Measurements from ENCODE around the gene BUD23. TPM values are rescaled to one million over a fixed set of nuclear protein-coding genes. Genes with fewer than 3 reads are reported as not detected.
A peak's percentile ranks its signal among the peaks of the same experiment; 100 is the strongest.
"Not testable (repeated sequence)": the region's sequence is repeated elsewhere in the genome, so short reads cannot be mapped to it uniquely, and the experiment has no call there.

The BUD23 gene, protein sequence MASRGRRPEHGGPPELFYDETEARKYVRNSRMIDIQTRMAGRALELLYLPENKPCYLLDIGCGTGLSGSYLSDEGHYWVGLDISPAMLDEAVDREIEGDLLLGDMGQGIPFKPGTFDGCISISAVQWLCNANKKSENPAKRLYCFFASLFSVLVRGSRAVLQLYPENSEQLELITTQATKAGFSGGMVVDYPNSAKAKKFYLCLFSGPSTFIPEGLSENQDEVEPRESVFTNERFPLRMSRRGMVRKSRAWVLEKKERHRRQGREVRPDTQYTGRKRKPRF
- total RNA-seq (2014; rRNA removed; shearing (Covaris generic)), result 78.8 and 82.9 TPM in 2 replicates
- polyA plus RNA-seq (2015; cell fraction: cytosol; rRNA removed), result 135 and 139 TPM in 2 replicates
- polyA plus RNA-seq (2015; cell fraction: nucleus; rRNA removed), result 121 and 133 TPM in 2 replicates

GRCh38 chr7:73683056-73683787, at the start of gene BUD23, which contains the start of gene DNAJC30:
Gene BUD23 (plus strand): TSS chr7:73683597. CDS start chr7:73683626, 29 bp downstream.
Gene DNAJC30 (minus strand): TSS chr7:73683453. CDS start chr7:73683423, 30 bp downstream.
- DNase-seq (ENCODE audit: low read depth), result peak; percentile 90

DNA sequence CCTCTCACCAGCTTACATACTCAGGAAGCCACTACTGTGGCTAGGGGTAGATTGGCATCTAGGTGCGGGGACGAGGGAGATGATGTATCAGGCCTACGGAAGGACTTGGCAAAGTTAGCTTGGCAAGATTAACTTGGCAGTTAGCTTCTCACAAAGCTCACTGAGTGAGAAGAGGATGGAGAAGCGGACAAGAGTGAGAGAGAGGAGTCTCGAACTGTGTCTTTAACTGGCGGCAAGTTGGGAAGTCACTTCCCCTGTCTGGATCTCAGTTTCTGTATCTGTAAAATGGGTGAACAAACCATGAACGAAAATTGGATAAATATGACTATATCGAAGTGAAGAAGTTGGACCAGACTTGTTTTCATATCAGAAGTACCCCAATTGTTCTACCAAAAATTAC, 49.6 kb upstream of the BUD23 start:
- DNase-seq (ENCODE audit: low read depth), result no peak

- DNase-seq (ENCODE audit: low read depth), result no peak
These were observed 47.8 kb upstream of the BUD23 start for GRCh38 chr7:73635428-73636200.

- DNase-seq (ENCODE audit: low read depth), result no peak
These were observed 44.5 kb upstream of the BUD23 start for GRCh38 chr7:73638911-73639310.

DNA sequence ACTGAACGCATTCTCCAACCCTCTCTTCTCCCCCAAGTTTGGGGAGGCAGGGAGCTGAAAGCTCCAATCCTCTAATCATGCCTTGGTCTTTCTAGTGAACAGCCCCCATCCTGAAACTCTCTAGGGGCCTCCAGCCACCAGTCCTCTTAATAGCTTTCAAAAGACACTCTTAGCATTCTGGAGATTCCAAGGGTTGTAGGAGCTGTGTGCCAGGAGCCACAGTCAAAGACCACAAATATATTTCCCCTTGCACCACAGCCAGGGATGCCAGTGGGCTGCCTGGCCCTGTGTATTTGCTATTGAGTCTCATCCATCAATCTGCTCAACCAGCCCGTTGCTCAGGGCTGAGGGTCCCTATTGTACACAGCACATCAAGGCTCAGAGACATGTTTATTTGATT, 40.6 kb upstream of the BUD23 start:
- DNase-seq (ENCODE audit: low read depth), result no peak

DNA sequence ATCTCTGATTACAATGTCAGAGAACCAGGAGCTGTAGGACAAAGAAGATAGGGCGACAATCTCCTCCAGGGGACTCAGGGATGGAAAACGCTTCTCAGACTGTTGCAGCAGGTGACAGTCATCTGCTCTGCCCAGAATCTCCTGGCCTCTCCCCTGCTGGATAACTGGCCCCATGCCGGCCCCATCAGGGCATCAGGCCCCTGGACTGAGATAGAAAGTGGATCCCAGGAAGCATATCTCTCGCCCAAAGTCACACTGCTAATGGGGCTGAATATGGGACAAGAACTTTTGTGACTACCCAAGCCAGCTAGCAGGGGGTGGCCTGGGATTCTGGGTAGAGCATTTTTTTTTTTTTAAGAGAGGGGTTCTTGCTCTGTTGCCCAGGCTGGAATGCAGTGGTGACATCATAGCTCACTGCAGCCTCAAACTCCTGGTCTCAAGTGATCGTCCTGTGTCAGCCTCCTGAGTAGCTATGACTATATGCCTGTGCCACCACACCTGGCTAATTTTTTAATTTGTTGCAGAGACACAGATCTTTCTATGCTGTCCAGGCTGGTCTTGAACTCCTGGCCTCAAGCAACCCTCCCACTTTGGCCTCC, 38.6 kb upstream of the BUD23 start:
- DNase-seq (ENCODE audit: low read depth), result no peak

- no peak for DNase-seq (ENCODE audit: low read depth)
These were observed 37.7 kb upstream of the BUD23 start for GRCh38 chr7:73645643-73646174.

DNA sequence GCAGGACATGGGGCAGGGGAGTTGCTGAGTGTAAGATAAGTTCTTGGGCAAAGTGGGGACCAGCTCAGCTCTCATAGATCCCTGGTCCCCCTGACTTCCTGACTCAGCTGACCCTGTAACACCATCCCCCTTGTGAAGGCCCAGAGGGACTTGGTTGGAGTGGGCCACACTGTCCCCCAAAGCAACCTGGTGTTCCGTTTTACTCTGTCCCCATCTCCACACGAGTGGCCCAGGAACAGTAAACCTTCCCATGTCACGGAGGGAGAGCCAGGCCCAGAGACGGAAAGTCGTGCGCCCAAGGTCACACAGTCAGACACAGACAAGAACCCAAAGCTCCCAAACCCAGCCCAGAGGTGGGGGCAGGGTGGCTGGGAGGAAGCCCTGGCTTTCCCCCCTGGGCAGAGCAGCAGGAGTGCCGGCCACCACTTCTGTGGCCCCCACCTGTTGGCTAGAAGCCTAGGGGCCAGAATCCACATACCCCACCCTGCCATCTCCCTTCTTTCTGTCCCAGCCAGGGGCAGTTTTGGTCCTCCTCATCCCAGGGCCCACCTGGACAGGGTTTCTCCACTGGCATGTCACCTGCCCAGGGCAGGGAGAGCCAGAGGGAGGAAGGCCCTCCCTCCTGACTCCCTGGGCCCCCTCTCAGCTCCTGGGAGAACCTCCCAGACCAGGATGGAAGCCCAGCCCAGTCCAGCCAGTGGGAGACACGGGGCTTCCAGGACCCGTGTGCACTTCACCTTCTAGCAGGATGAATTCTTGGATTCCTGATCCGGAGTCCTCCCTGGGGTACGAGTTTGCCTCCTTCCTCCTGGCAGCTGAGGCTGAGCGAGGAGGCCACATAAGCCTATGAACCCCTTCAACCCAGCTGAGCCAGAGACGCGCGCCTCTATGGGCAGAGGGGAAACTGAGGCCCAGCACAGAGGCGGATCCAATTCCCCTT, 36.3 kb upstream of the BUD23 start:
- DNase-seq (ENCODE audit: low read depth), result no peak

DNA sequence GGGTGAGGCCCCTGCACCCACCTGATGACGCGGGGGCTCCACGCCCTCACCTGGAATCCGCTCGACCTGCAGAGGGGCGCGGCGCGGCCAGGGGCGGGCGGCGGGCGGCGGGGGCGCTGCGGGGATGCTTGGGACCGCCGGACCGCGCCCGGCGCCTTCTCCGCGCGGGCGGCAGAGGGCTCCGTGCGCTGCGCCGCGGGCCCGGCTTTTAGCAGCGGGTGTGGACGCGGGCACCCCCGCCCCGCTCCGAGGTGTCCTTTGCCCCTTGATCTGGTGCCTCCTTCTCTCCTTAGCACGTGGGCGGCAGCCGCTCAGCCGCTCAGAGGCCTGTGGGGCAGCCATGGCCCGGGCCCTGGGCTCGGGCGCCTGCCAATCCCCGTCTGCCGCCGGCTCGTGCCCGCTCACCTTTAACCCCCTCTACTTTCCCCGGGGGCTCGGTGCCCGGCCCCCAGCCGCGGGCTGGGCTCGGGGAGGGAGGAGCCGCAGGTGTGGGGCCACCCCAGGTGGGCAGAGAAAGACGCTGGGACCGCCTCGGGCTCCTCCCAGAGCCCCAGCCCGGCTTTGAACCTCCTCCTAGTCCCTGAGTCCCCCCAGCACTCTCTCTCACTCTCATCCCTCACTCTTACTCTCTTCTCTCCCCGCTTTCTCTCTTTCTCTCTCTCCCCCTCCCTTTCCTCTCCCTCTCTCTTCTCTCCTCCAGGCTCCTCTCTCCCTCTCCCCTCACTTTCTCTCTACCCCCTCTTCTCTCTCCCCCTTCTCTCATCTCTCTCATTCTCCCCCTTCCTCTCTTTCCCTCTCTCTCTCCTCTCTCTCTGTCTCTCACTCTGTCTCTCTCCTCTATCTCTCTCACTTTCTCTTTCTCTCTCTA, 35.4 kb upstream of the BUD23 start:
- no peak for DNase-seq (ENCODE audit: low read depth)

- DNase-seq (ENCODE audit: low read depth), result no peak
These were observed 34.6 kb upstream of the BUD23 start for GRCh38 chr7:73648593-73649332.

DNA sequence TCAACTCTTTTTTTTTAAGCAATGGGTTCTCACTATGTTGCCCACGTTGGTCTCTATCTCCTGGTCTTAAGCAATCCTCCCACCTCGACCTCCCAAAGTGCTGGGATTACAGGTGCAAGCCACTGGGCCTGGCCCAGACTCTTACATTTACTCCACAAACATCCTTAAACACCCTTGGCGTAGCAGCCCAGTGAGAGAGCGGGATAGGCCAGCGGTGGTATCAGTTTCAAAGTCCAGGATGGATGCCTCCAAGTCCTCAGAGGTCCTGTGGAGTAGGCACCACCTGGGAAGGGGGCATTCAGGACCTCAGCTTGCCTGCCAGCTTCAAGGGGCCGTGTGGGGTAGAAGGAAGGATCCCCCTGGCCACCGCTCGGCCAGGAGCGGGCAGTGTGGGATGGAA, 33.8 kb upstream of the BUD23 start:
- no peak for DNase-seq (ENCODE audit: low read depth)

- no peak for DNase-seq (ENCODE audit: low read depth)
These were observed 32.9 kb upstream of the BUD23 start for GRCh38 chr7:73650524-73650923.

- DNase-seq (ENCODE audit: low read depth), result no peak
These were observed 30.9 kb upstream of the BUD23 start for GRCh38 chr7:73652541-73652949.

DNA sequence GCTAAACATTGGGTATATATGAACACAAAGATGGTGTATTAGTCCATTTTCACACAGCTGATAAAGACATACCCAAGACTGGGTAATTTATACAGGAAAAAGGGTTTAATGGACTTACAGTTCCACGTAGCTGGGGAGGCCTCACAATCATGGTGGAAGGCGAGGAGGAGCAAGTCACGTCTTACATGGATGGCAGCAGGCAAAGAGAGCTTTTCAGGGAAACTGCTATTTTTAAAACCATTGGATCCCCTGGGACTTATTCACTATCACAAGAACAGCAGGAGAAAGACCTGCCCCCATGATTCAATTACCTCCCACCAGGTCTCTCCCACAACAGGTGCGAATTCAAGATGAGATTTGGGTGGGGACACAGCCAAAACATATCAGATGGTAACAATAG, 28.1 kb upstream of the BUD23 start:
- not testable (repeated sequence) for DNase-seq (ENCODE audit: low read depth)

DNA sequence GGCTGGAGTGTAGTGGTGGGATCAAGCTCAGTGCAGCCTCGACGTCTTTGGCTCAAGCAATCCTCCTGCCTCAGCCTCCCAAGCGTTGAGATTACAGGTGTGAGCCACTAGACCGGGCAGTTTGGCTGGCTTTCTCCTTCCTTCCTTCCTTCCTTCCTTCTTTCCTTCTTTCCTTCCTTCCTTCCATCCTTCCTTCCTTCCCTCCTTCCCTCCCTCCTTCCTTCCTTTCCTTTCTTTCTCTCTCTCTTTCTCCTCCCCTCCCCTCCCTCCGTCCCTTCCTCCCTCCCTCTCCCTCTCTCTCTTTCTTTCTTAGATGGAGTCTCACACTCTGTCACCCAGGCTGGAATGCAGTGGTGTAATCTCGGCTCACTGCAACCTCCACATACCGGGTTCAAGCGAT, 23.4 kb upstream of the BUD23 start:
- DNase-seq (ENCODE audit: low read depth), result no peak

GRCh38 chr7:73660594-73660993, 22.8 kb upstream of the BUD23 start:
- DNase-seq (ENCODE audit: low read depth), result not testable (repeated sequence)

DNA sequence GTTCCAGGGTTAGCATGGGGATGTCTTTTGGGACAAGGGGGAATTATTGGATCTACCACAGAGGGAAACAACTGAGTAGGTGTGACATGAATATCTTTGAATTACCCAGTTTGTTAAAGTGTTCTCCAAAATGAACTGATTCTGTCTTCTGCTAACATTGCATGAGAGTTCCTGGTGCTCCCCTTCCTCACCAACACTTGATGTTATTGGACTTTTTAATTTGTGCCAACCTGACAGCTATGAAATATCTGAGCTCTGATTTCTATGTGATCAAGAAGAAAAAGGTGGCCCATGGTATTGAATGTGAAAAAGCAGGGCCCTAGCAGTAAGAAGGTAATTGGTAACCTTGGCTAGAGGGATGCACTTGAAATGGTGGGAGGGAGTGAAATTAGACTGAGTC, 20.4 kb upstream of the BUD23 start:
- no peak for DNase-seq (ENCODE audit: low read depth)

All from HT1080 (cell line).